Subcutaneous adipose tissue (tissue), 4 donors: ENCODE measurements around the gene DNAJB12. TPM values are rescaled to one million over a fixed set of nuclear protein-coding genes. Genes with fewer than 3 reads are reported as not detected.

ENCODE experiments used
- total RNA-seq, 4 donors: library from RNA; depleted of rRNA; stranded (reverse); fragments of >200 nt; gene quantifications; one replicate each; pipeline ENCODE4 v1.1.0, GENCODE V29; 2016
- TF ChIP-seq, protein P1 (sequence below): fragments of 450-650 bp; IDR thresholded peaks from one replicate; pipeline ENCODE4 v1.5.1; 2016; ENCODE audit warnings: low read depth, mild to moderate bottlenecking, control low read depth, antibody characterized with exemption, moderate library complexity

DNAJB12 gene
- total RNA-seq, 4 donors from 2014 or later: 28.4 to 38.4 (median 33.9) TPM

DNA sequence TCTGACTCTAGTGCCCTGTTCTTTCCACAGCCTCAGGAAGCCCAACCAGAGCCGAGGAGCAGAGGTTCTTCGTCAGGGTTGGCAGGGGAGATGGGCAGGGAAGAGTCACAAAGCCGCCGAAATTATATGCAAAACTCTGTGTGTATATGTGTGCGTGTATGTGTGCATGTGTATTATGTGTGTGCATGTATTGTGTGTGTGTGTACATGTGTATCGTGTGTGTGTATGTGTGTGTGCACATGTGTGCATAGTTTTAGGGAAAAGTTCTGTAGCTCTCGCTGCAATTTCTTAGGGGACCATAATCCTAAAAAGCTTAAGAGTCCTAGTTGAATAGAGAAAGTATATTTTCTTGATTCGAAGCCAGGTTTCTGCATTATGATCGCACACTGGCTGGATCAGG is 17.0 kb downstream of the DNAJB12 start:
- TF ChIP-seq, protein P1, sequence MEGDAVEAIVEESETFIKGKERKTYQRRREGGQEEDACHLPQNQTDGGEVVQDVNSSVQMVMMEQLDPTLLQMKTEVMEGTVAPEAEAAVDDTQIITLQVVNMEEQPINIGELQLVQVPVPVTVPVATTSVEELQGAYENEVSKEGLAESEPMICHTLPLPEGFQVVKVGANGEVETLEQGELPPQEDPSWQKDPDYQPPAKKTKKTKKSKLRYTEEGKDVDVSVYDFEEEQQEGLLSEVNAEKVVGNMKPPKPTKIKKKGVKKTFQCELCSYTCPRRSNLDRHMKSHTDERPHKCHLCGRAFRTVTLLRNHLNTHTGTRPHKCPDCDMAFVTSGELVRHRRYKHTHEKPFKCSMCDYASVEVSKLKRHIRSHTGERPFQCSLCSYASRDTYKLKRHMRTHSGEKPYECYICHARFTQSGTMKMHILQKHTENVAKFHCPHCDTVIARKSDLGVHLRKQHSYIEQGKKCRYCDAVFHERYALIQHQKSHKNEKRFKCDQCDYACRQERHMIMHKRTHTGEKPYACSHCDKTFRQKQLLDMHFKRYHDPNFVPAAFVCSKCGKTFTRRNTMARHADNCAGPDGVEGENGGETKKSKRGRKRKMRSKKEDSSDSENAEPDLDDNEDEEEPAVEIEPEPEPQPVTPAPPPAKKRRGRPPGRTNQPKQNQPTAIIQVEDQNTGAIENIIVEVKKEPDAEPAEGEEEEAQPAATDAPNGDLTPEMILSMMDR: no peak

DNA sequence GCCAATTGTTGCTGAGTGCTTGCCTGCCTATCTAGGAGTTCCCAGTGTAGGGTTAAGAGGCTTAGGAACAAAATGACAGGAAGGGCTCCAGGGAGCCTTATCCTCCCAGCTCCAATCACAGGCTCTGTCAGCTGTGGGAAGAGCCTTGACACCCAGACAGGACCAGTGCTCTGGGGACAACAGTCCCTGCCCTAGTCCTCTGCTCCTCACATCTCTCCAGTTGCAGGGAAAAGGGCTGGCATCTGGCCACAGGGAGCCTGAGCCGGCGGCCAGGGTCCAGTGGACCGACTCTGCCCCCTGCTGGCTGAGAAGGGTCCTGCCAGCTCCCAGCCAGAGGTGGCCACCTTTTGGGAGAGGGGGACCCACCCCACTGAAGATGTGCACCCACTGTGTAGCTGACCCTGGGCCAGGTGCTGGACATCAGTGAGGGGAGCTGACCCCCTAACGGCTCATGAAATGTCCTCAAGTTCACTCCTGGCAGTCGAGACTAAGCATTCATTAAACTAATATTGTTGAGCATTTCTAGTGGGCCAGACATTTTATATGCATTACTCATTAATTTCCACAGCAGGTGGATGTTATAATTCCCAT is 17.6 kb downstream of the DNAJB12 start:
- TF ChIP-seq, protein P1: no peak

DNA sequence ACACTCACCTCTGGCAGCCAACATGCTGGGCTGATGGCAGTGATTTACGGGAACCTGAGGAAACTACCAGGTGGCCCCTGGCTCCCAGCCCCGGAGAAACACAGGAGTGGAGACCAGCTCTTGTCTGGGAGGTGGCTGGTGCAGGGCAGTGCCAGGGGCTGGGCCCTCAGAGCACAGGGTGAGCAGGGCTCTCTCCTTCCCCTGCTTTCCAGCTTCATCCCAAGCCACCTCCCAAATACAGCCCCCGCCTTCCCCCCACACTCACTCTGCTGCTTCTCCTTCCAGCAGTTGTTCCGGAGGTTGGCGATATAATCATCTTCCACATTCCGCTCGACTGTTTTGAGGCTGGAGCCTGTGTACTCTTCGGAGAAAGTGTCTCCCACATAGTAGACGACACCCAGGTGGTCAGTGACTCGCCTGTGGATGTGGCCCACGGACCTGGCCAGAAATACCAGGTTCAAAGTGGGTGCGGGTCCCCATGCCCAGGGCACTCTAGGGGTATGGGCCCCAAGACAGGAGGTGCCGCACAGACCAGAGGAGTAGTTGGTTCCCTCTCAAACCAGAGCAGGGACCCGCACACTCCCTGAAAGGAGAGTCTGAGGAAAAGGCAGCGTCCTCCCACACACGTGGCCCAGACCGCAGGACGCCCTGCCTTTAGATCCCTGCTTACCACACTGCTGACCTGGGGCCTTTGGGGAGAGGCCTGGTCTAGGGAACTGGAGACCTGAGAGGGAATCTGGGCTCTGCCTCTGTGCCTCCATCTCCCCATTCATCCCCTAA is 18.3 kb downstream of the DNAJB12 start:
- TF ChIP-seq, protein P1: no peak

DNA sequence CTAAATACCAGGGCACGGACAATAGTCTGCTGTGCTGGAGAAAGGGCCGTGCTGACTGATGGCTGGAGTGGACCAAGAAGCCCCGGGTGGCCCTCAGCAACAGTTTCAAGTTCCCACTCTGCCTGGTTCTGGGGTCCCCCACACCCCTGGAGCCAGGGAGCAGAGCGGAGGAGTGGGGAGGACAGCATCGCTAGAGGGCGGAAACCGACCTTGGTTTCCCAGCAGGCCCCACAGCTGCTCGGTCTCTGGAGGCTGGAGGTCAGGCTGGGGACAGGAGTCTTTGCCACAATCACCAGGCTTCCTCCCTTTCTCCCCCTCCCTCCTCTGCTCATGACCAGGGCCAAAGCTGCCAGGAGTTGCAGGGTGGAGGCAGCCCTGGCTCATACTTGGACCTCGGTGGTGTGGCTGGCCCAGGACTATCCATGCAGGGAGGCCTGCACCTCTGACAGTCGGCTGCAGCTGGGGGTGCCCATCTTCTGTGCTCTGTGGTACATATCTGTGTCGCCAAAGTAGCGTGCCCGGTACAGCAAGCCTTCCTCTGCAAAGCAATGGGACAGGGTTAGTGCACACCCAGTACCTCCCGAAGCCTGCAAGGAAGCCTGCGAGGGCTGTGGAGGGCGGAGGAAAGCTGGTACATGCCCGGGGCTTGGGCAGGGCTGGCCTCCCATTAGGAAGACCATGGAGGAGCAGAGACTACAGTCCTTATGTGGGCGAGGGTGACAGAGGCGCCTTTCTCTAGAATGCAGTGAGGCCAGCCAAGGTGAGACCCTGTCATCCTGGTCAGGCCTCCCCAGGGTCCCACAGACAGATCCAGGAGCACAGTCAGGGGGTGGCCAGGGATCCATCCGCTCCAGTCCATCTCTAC is 19.1 kb downstream of the DNAJB12 start:
- TF ChIP-seq, protein P1: no peak

DNA sequence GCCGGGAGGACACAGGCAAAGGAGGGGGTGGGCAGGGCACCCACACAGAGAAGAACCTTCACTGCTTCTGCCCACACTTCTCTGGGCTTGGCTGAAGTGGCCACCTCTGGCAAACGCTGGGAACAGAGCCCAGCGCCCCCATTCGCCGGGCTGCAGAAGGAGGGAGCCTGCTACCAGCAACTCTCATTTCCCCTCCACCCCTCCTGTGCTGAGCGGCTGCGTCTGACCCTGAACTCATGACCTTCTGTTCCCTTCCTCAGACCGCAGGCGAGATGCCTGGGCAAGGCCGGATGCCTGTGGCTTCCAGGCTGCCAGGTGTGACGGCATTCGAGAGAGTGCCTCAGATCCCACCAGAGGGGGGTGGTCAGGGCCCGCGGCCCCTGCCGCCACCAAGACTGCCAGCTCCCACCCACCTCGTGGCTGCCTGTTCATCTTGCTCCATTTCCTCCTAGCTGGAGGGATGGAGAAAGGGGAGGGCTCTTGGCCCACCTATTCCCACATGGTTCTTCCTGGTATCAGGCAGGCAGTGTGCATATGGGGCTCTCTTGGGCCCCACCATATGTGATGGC is 19.8 kb downstream of the DNAJB12 start:
- TF ChIP-seq, protein P1: no peak

DNA sequence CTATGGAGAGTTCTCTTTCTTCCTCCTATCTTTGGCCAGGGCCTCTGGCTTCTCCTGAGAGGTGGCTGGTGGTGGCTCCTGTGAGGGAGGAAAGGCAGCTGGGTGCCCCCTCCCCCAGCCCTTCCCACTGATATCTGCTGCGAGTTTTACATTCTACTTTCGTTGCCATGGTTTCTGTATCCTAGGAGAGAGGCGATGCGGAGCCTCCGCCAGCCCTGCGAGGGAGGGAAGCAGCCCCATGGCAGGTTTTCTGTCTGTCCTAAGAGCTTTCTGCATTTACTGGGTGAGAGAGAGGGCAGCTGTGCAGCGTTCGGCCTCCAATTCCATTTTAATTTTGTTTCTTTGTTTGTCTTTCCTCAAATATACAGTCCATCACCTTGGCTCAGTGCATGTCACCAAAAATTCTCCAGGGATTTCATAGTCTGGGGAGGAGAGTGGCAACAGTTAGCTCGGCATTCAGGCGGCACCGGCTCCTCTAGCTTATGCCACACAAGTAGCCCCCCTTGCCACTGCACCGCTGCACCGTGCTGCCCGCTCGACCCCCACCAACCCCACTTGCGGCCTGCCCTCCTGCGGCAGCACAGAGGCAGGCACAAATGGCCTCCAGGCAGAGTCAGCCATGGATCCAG is 20.4 kb downstream of the DNAJB12 start:
- TF ChIP-seq, protein P1: no peak
